PC-9 (cell line): Measurements from ENCODE around the gene TMA7B. TPM values are rescaled to one million over a fixed set of nuclear protein-coding genes. Genes with fewer than 3 reads are reported as not detected.

Experiments used
- BruUV-seq: library from RNA; stranded (reverse); fragments of 400-500 nt; replicated peaks from 2 replicates; lab custom pipeline; 2021; lab: Mats Ljungman, UMichigan
- CTCF ChIA-PET: fragments of 300-600 bp; sonication (Branson Sonifier 250); formaldehyde crosslinking; loops from one replicate; lab custom pipeline; 2022; ENCODE audit warnings: antibody characterized with exemption; lab: Charles Lee
- POLR2A ChIA-PET: fragments of 300-600 bp; sonication (Branson Sonifier 250); formaldehyde crosslinking; loops from one replicate; lab custom pipeline; 2022; ENCODE audit warnings: antibody characterized with exemption; ENCODE audit not compliant: unreplicated experiment; lab: Charles Lee
- DNase-seq, 2 experiments: peaks; one replicate each; pipeline versions ENCODE4 v3.0.0 to v3.0.0-alpha.2; 2015 to 2022; ENCODE audit warnings: mixed read lengths in 1 of 2
- H2AFZ ChIP-seq: fragments of 200-600 bp; sonication (generic); 2 replicates; pipeline ENCODE4 v1.8.1; 2017; ENCODE audit warnings: antibody characterized with exemption
- H3F3A ChIP-seq: fragments of 200-600 bp; sonication (generic); 2 replicates; pipeline ENCODE4 v1.8.1; 2017; ENCODE audit warnings: antibody characterized with exemption, mild to moderate bottlenecking, low read depth; ENCODE audit not compliant: insufficient read depth
- H3K27ac ChIP-seq: fragments of 200-600 bp; sonication (generic); 2 replicates; pipeline ENCODE4 v1.6.1; 2016; ENCODE audit warnings: mixed run types
- H3K27me3 ChIP-seq: fragments of 200-600 bp; sonication (generic); 2 replicates; pipeline ENCODE4 v1.6.1; 2016; ENCODE audit warnings: low read depth, mixed run types; ENCODE audit not compliant: insufficient read depth
- H3K36me3 ChIP-seq: fragments of 200-600 bp; sonication (generic); 2 replicates; pipeline ENCODE4 v1.6.1; 2016; ENCODE audit warnings: low read depth, mixed run types
- H3K4me1 ChIP-seq: fragments of 200-600 bp; sonication (generic); replicated peaks from 2 replicates; pipeline ENCODE4 v1.6.1; 2016; ENCODE audit warnings: mixed run types; ENCODE audit not compliant: insufficient read depth
- H3K4me2 ChIP-seq: fragments of 200-600 bp; sonication (generic); 2 replicates; pipeline ENCODE4 v1.6.1; 2017; ENCODE audit warnings: mixed run types
- H3K4me3 ChIP-seq: fragments of 200-600 bp; sonication (generic); 2 replicates; pipeline ENCODE4 v1.6.1; 2016; ENCODE audit warnings: mixed run types
- H3K79me2 ChIP-seq: fragments of 200-600 bp; sonication (generic); 2 replicates; pipeline ENCODE4 v1.6.1; 2017; ENCODE audit warnings: low read depth, mixed run types
- H3K9me2 ChIP-seq: fragments of 200-600 bp; sonication (generic); 2 replicates; pipeline ENCODE4 v1.8.1; 2017; ENCODE audit warnings: mild to moderate bottlenecking; ENCODE audit not compliant: insufficient read depth
- H3K9me3 ChIP-seq: fragments of 200-600 bp; sonication (generic); 2 replicates; pipeline ENCODE4 v1.8.1; 2016; ENCODE audit warnings: low read depth; ENCODE audit not compliant: insufficient read depth
- H4K20me1 ChIP-seq: fragments of 200-600 bp; sonication (generic); 2 replicates; pipeline ENCODE4 v1.8.1; 2017; ENCODE audit not compliant: insufficient read depth
- CTCF ChIP-seq: fragments of 200-600 bp; sonication (generic); conservative IDR thresholded peaks from 2 replicates; pipeline ENCODE4 v1.6.1; 2017; ENCODE audit warnings: mixed run types, antibody characterized with exemption, mild to moderate bottlenecking, moderate library complexity
- EZH2 ChIP-seq: fragments of 200-600 bp; sonication (generic); IDR thresholded peaks from 2 replicates; pipeline ENCODE4 v1.8.0; 2017; ENCODE audit warnings: antibody characterized with exemption, low read depth
- intact Hi-C: fragments of 100-400 bp; cut with micrococcal nuclease; formaldehyde crosslinking; loops from one replicate; pipeline ENCODE4 v1.10.0; 2022; ENCODE audit not compliant: unreplicated experiment
- total RNA-seq: library from RNA; stranded (reverse); gene quantifications from 2 replicates; pipeline ENCODE4 v1.2.3, GENCODE V29; 2021

Gene TMA7B
- total RNA-seq, 1 experiment from 2014 or later: not detected

- no peak overlapping the region for H3K4me2 ChIP-seq
- no TSS peak for BruUV-seq
- ChIA-PET POLR2A (no interaction called here), CTCF (interaction anchor here (0.6 kb wide), 1 partner anchor 22 kb away, joined by 3 read pairs; no protein-coding TSS in a partner anchor)
- no peak overlapping the region for H3K4me3 ChIP-seq
- H3K79me2 ChIP-seq: no peaks in the 10 kb centered on the region
- TF ChIP-seq EZH2 (no peak), CTCF (no peak)
- intact Hi-C loops: no loop called here
- H3K9me3 ChIP-seq: no peaks in the 10 kb centered on the region
- no peak overlapping the region for H2AFZ ChIP-seq
- H4K20me1 ChIP-seq: no peaks in the 10 kb centered on the region
- H3K27ac ChIP-seq: no peak overlapping the region
- H3K36me3 ChIP-seq: no peaks in the 10 kb centered on the region
- H3K4me1 ChIP-seq: no peaks in the 10 kb centered on the region
- H3K27me3 ChIP-seq: peaks cover 88% of the 10 kb centered on the region
- H3K9me2 ChIP-seq: no peaks in the 10 kb centered on the region
- DNase-seq: no peak
- no peaks in the 10 kb centered on the region for H3F3A ChIP-seq
These were observed 43.7 kb upstream of the TMA7B start for GRCh38 chr22:39916496-39916895.

GRCh38 chr22:39917197-39917643 is 43.0 kb upstream of the TMA7B start:
- Histone ChIP-seq H3K4me2 (no peak overlapping the region), H4K20me1 (no peaks in the 10 kb centered on the region), H3K27ac (no peak overlapping the region), H3K4me3 (no peak overlapping the region), H3K36me3 (no peaks in the 10 kb centered on the region), H3K27me3 (peaks cover 87% of the 10 kb centered on the region), H3F3A (no peaks in the 10 kb centered on the region), H3K9me3 (no peaks in the 10 kb centered on the region), H3K9me2 (no peaks in the 10 kb centered on the region), H3K79me2 (no peaks in the 10 kb centered on the region), H2AFZ (no peak overlapping the region), H3K4me1 (no peaks in the 10 kb centered on the region)
- no peak for DNase-seq
- BruUV-seq: no TSS peak
- ChIA-PET POLR2A (interaction anchor here (0.6 kb wide), 1 partner anchor 11 kb away, joined by 10 read pairs; no protein-coding TSS in a partner anchor), CTCF (no interaction called here)
- intact Hi-C loops: no loop called here
- TF ChIP-seq EZH2: no peak
- no peak for TF ChIP-seq CTCF

- H3K36me3 ChIP-seq: no peaks in the 10 kb centered on the region
- no peak overlapping the region for H2AFZ ChIP-seq
- H3K4me2 ChIP-seq: no peak overlapping the region
- DNase-seq: no peak
- no peak for TF ChIP-seq EZH2
- TF ChIP-seq CTCF: no peak
- H3K4me3 ChIP-seq: no peak overlapping the region
- BruUV-seq: no TSS peak
- no peak overlapping the region for H3K27ac ChIP-seq
- peaks cover 85% of the 10 kb centered on the region for H3K27me3 ChIP-seq
- H3K4me1 ChIP-seq: no peaks in the 10 kb centered on the region
- no peaks in the 10 kb centered on the region for H4K20me1 ChIP-seq
- H3K9me2 ChIP-seq: no peaks in the 10 kb centered on the region
- CTCF ChIA-PET: no interaction called here
- H3K9me3 ChIP-seq: no peaks in the 10 kb centered on the region
- POLR2A ChIA-PET: interaction anchor here (0.6 kb wide), 1 partner anchor 10 kb away, joined by 10 read pairs; no protein-coding TSS in a partner anchor
- intact Hi-C loops: no loop called here
- no peaks in the 10 kb centered on the region for H3F3A ChIP-seq
- H3K79me2 ChIP-seq: no peaks in the 10 kb centered on the region
These were observed 42.3 kb upstream of the TMA7B start for GRCh38 chr22:39917776-39918495.
